ENCODE data around the gene SLX4IP.

DNA sequence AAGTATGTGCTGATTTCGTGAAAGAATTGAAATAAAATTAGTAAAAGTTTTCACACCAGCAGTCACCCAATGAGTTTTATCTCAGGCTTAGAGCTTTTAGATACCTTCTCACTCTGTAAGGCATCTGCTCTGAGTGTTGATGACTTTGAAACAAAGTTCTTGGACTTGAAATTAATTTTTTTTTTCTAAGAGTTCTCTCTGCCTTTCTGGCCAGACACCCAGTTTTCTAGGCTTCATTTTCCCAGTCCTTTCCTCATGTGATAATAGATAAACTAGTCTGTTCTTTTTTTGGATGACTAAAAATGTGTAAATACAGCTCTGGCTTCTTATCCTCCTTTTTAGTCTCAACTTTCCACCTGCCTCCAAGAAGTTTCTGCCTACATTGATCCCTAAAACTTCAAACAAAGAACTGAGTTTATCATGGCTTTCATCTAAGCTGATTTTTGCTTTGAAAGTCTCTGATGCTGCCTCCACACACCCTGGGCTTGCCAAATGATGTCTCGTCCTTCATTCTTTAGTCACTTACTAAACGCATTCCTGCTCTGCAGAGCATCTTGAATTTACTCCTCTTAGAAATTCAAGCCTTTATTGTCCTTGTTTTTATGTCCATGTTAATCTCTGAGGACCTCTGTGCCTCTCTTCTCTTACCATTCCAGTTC lies 32.7 kb downstream of the SLX4IP start:
- TF ChIP-seq, protein P1, sequence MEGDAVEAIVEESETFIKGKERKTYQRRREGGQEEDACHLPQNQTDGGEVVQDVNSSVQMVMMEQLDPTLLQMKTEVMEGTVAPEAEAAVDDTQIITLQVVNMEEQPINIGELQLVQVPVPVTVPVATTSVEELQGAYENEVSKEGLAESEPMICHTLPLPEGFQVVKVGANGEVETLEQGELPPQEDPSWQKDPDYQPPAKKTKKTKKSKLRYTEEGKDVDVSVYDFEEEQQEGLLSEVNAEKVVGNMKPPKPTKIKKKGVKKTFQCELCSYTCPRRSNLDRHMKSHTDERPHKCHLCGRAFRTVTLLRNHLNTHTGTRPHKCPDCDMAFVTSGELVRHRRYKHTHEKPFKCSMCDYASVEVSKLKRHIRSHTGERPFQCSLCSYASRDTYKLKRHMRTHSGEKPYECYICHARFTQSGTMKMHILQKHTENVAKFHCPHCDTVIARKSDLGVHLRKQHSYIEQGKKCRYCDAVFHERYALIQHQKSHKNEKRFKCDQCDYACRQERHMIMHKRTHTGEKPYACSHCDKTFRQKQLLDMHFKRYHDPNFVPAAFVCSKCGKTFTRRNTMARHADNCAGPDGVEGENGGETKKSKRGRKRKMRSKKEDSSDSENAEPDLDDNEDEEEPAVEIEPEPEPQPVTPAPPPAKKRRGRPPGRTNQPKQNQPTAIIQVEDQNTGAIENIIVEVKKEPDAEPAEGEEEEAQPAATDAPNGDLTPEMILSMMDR (IDR thresholded peaks at IDR 0.05) = no peak
- TF ChIP-seq EP300 (IDR thresholded peaks at IDR 0.05) = no peak
- TF ChIP-seq POLR2A (IDR thresholded peaks at IDR 0.05) = no peak
- TF ChIP-seq POLR2AphosphoS5 (IDR thresholded peaks at IDR 0.05) = no peak

All from gastroesophageal sphincter (tissue), 3 donors.